B cell (primary cell): ENCODE results near the gene LMBRD1. TPM values are rescaled to one million over a fixed set of nuclear protein-coding genes. Genes with fewer than 3 reads are reported as not detected.

Experiments
- ATAC-seq: fragments of 200-7000 bp; cut with Tn5 transposase; one replicate; pipeline ENCODE4 v1.10.0; 2021; ENCODE audit warnings: low read depth, mild to moderate bottlenecking, moderate number of reproducible peaks, moderate library complexity
- CTCF ChIA-PET: fragments of 350-600 bp; sonication (Branson Sonifier 250); formaldehyde crosslinking; loops from one replicate; lab custom pipeline; 2021; ENCODE audit warnings: antibody characterized with exemption, inconsistent platforms; lab: Charles Lee
- POLR2A ChIA-PET: fragments of 350-600 bp; sonication (Branson Sonifier 250); formaldehyde crosslinking; loops from one replicate; lab custom pipeline; 2021; ENCODE audit warnings: antibody characterized with exemption; lab: Charles Lee
- DNase-seq: peaks from one replicate; pipeline ENCODE4 v3.0.0; 2013
- H2AFZ ChIP-seq: 2 replicates; pipeline ENCODE4 v1.6.1; 2012; ENCODE audit warnings: mild to moderate bottlenecking, low read depth, low read length; ENCODE audit not compliant: insufficient read depth, poor library complexity, severe bottlenecking
- H3K27ac ChIP-seq, 2 donors: 1 replicate in 1 of 2; 2 replicates in 1 of 2; pipeline ENCODE4 v1.5.1; 2012 to 2013; ENCODE audit warnings: low read length in 2 of 2, mild to moderate bottlenecking in 2 of 2, moderate library complexity in 1 of 2
- H3K27me3 ChIP-seq, 4 experiments: fragments of 200-600 bp in 1 of 4; sonication (generic) in 1 of 4; replicated peaks in 1 of 4; 1 replicate in 2 of 4; 2 replicates in 2 of 4; pipeline versions ENCODE4 v1.6.1 to v1.7.0; 2013 to 2016; ENCODE audit warnings: low read length in 3 of 4, mild to moderate bottlenecking in 2 of 4, mixed read lengths in 1 of 4, moderate library complexity in 1 of 4; ENCODE audit not compliant: insufficient read depth in 4 of 4, control insufficient read depth in 3 of 4; ENCODE audit errors: control extremely low read depth in 1 of 4
- H3K36me3 ChIP-seq, 2 experiments: replicated peaks in 1 of 2; 1 replicate in 1 of 2; 2 replicates in 1 of 2; pipeline versions ENCODE4 v1.6.1 to v1.7.1; 2013; ENCODE audit warnings: low read length in 1 of 2; ENCODE audit not compliant: insufficient read depth in 2 of 2, control insufficient read depth in 1 of 2; ENCODE audit errors: control extremely low read depth in 1 of 2, extremely low read depth in 1 of 2
- H3K4me1 ChIP-seq, 2 donors: fragments of 200-600 bp in 1 of 2; sonication (generic) in 1 of 2; 1 replicate in 1 of 2; 2 replicates in 1 of 2; pipeline versions ENCODE4 v1.5.1 to v1.6.1; 2013 to 2017; ENCODE audit warnings: low read length in 2 of 2; ENCODE audit not compliant: control insufficient read depth in 2 of 2, insufficient read depth in 2 of 2
- H3K4me2 ChIP-seq: replicated peaks from 2 replicates; pipeline ENCODE3; 2012; ENCODE audit warnings: mild to moderate bottlenecking, low read depth, low read length; ENCODE audit not compliant: poor library complexity, severe bottlenecking
- H3K4me3 ChIP-seq, 5 experiments: fragments of 200-600 bp in 1 of 5; sonication (generic) in 1 of 5; 1 replicate in 3 of 5; 2 replicates in 2 of 5; pipeline versions ENCODE4 v1.5.1 to v1.7.0; 2011 to 2016; ENCODE audit warnings: low read length in 4 of 5, mild to moderate bottlenecking in 4 of 5, low read depth in 2 of 5, control low read depth in 1 of 5, moderate library complexity in 1 of 5; ENCODE audit not compliant: insufficient read depth in 1 of 5; ENCODE audit errors: control extremely low read depth in 1 of 5, extremely low read depth in 1 of 5
- H3K79me2 ChIP-seq: fragments of 200-600 bp; sonication (generic); one replicate; pipeline ENCODE4 v1.6.0; 2016; ENCODE audit warnings: low read length; ENCODE audit not compliant: control insufficient read depth, insufficient read depth
- H3K9ac ChIP-seq: fragments of 200-600 bp; sonication (generic); 2 replicates; pipeline ENCODE4 v1.6.1; 2017; ENCODE audit warnings: mild to moderate bottlenecking, low read length, moderate library complexity
- H3K9me3 ChIP-seq, 3 donors: one replicate each; pipeline versions ENCODE4 v1.6.1 to v1.7.1; 2013; ENCODE audit warnings: low read length in 2 of 3; ENCODE audit not compliant: control insufficient read depth in 2 of 3, insufficient read depth in 1 of 3; ENCODE audit errors: control extremely low read depth in 1 of 3
- H4K20me1 ChIP-seq: 2 replicates; pipeline ENCODE4 v1.6.0; 2012; ENCODE audit warnings: mild to moderate bottlenecking, low read length; ENCODE audit not compliant: insufficient read depth, control insufficient read depth, poor library complexity, severe bottlenecking
- H3K27ac Mint-ChIP-seq: one replicate; pipeline ENCODE4 v1.8.0; 2021; ENCODE audit warnings: mixed read lengths
- H3K27me3 Mint-ChIP-seq: one replicate; pipeline ENCODE4 v1.8.0; 2021; ENCODE audit warnings: mixed read lengths
- H3K4me1 Mint-ChIP-seq: one replicate; pipeline ENCODE4 v1.8.0; 2021; ENCODE audit warnings: mixed read lengths
- H3K4me3 Mint-ChIP-seq: one replicate; pipeline ENCODE4 v1.8.0; 2021; ENCODE audit warnings: mixed read lengths
- H3K9me3 Mint-ChIP-seq: one replicate; pipeline ENCODE4 v1.8.0; 2022; ENCODE audit warnings: mixed read lengths; ENCODE audit not compliant: insufficient read depth
- EZH2 ChIP-seq: IDR thresholded peaks from 2 replicates; pipeline ENCODE4 v1.6.1; 2012; ENCODE audit warnings: borderline replicate concordance, low read depth, mild to moderate bottlenecking, moderate library complexity, low read length; ENCODE audit not compliant: insufficient read depth, poor library complexity, severe bottlenecking
- WGBS: methylation state at CpG from one replicate; pipeline ENCODE4 v1.1.5; 2013; ENCODE audit warnings: missing lambda C conversion rate; ENCODE audit not compliant: insufficient coverage; 5-methylcytosine and 5-hydroxymethylcytosine counted together
- intact Hi-C: fragments of 100-400 bp; cut with micrococcal nuclease; formaldehyde crosslinking; loops from one replicate; pipeline ENCODE4 v1.10.0; 2022
- polyA plus RNA-seq: library from polyadenylated mRNA; depleted of rRNA; stranded (reverse); fragments of >200 nt; gene quantifications from 2 replicates; pipeline ENCODE4 v1.2.3, GENCODE V29; 2012
- total RNA-seq, 2 donors: library from RNA; stranded (reverse); fragments of 120-200 nt in 1 of 2; gene quantifications; 1 replicate in 1 of 2; 2 replicates in 1 of 2; pipeline versions ENCODE4 v1.2.3 to v1.2.4, GENCODE V29; 2013 to 2022
- TF ChIP-seq, protein P1 (sequence below): fragments of 200-600 bp; IDR thresholded peaks from one replicate; pipeline ENCODE4 v1.8.0; 2022; ENCODE audit warnings: antibody characterized with exemption, mild to moderate bottlenecking

LMBRD1 gene
- total and polyA plus RNA-seq, 2 donors (not counting 1 experiment from before 2014, with no cell fraction given): 33.7 to 99.0 TPM

DNA sequence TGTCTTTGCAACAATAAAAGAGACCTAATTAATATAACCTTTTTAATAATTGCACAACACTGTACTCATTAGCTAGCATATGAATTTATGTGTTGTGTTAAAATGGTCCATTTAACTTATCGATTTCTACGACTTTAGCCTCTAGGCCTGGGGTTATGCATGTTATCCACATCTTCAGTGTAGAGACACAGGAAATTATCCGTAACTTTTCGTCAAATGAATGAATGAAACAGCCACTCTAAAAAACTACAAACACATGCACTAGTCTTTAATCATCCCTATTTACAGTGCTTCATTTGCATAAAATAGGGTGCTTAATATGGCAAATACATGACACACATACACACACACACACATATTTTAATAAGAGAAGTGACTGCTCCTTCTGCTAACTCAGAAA, 22.3 kb upstream of the LMBRD1 start:
- no peaks in the 10 kb centered on the region for H4K20me1 ChIP-seq
- TF ChIP-seq EZH2: no peak
- TF ChIP-seq, protein P1, sequence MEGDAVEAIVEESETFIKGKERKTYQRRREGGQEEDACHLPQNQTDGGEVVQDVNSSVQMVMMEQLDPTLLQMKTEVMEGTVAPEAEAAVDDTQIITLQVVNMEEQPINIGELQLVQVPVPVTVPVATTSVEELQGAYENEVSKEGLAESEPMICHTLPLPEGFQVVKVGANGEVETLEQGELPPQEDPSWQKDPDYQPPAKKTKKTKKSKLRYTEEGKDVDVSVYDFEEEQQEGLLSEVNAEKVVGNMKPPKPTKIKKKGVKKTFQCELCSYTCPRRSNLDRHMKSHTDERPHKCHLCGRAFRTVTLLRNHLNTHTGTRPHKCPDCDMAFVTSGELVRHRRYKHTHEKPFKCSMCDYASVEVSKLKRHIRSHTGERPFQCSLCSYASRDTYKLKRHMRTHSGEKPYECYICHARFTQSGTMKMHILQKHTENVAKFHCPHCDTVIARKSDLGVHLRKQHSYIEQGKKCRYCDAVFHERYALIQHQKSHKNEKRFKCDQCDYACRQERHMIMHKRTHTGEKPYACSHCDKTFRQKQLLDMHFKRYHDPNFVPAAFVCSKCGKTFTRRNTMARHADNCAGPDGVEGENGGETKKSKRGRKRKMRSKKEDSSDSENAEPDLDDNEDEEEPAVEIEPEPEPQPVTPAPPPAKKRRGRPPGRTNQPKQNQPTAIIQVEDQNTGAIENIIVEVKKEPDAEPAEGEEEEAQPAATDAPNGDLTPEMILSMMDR: no peak
- peaks cover 28% of the 10 kb centered on the region for H3K4me1 Mint-ChIP-seq
- 100% methylated on average over 2 of the region's 4 CpGs for WGBS
- H3K4me3 Mint-ChIP-seq: no peak overlapping the region
- no peaks in the 10 kb centered on the region for H3K27me3 ChIP-seq
- peaks cover 22 to 30% of the 10 kb centered on the region in 2 donors for H3K4me1 ChIP-seq
- intact Hi-C loops: no loop called here
- no peak for ATAC-seq
- no peaks in the 10 kb centered on the region for H3K9me3 ChIP-seq
- no peak overlapping the region for H3K4me2 ChIP-seq
- no peaks in the 10 kb centered on the region for H3K9me3 Mint-ChIP-seq
- no peaks in the 10 kb centered on the region for H3K36me3 ChIP-seq
- no peak overlapping the region for H3K4me3 ChIP-seq
- H3K27ac ChIP-seq: no peak overlapping the region
- ChIA-PET CTCF (interaction anchor here (1.4 kb wide), 1 partner anchor 289 kb away, joined by 4 read pairs; no protein-coding TSS in a partner anchor), POLR2A (interaction anchor here (0.7 kb wide), 1 partner anchor 97 kb away, joined by 7 read pairs; no protein-coding TSS in a partner anchor)
- H3K79me2 ChIP-seq: peaks cover 4% of the 10 kb centered on the region
- no peak overlapping the region for H2AFZ ChIP-seq
- no peak for DNase-seq
- H3K27me3 Mint-ChIP-seq: no peaks in the 10 kb centered on the region
- no peak overlapping the region for H3K9ac ChIP-seq
- no peak overlapping the region for H3K27ac Mint-ChIP-seq

DNA sequence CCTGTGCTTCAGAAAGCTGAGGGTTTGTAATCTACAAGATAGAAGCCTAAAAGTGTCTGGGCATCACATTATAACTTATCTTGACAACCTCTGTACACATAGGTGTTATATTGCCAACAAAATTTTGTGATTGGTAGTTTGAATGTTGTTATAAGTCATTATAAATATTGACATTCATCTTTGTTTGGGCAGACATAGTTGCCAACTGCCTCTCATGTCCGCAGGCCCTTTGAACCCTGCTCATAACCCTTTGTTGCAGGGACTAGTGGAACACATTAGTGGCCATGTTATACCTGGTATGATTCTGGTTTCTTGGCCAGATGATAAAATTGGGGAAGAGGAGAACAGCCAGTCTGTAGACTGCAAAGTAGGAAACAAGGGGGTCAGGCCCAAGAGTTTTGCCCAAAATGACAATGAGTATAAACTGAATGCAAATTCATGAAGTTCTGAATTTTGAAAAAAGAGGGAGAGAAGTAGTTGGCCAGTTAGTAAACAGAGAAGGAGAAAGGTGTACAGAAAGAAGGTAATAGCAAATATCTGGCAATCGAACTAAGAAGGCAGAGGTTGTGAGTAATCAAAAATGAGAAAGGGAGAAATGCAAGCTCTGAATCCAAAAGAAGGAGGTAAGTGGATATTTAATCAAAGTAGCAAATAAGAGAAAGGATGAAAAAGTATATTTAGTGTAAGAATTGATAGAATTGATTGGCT, 21.6 kb upstream of the LMBRD1 start:
- H3K27me3 ChIP-seq: no peaks in the 10 kb centered on the region

More for the DNA sequence above, 21.6 kb upstream of the LMBRD1 start:
- peaks cover 35% of the 10 kb centered on the region for H3K4me1 Mint-ChIP-seq
- Histone ChIP-seq H3K27ac (peak overlapping the region in 1 of 2 donors; percentile 25), H3K4me1 (peaks cover 30 to 38% of the 10 kb centered on the region in 2 donors), H3K4me3 (no peak overlapping the region), H3K36me3 (no peaks in the 10 kb centered on the region), H3K9ac (no peak overlapping the region), H3K79me2 (peaks cover 4% of the 10 kb centered on the region), H2AFZ (no peak overlapping the region), H4K20me1 (no peaks in the 10 kb centered on the region), H3K9me3 (no peaks in the 10 kb centered on the region), H3K4me2 (no peak overlapping the region)
- intact Hi-C loops: no loop called here
- CTCF ChIA-PET: interaction anchor here (1.4 kb wide), 1 partner anchor 290 kb away, joined by 4 read pairs; no protein-coding TSS in a partner anchor
- H3K4me3 Mint-ChIP-seq: no peak overlapping the region
- no peak for ATAC-seq
- POLR2A ChIA-PET: interaction anchor here (0.7 kb wide), 1 partner anchor 97 kb away, joined by 7 read pairs; no protein-coding TSS in a partner anchor
- DNase-seq: no peak
- H3K27me3 Mint-ChIP-seq: no peaks in the 10 kb centered on the region
- H3K9me3 Mint-ChIP-seq: no peaks in the 10 kb centered on the region
- WGBS: 100% methylated on average over 2 of the region's 2 CpGs
- TF ChIP-seq, protein P1: no peak
- TF ChIP-seq EZH2: no peak
- no peak overlapping the region for H3K27ac Mint-ChIP-seq
